Cardiac muscle cell (in vitro differentiated cells and primary cell): Measurements from ENCODE around the gene SKI. TPM values are rescaled to one million over a fixed set of nuclear protein-coding genes. Genes with fewer than 3 reads are reported as not detected.

Experiments used
- DNase-seq, 2 donors: peaks; one replicate each; pipeline versions ENCODE4 v3.0.0 to v3.0.0-alpha.2; 2010 to 2017; ENCODE audit warnings: low read depth in 1 of 2, low spot score in 1 of 2
- H3K27ac ChIP-seq: fragments of 200-600 bp; sonication (generic); 2 replicates; pipeline ENCODE4 v1.5.1; 2016
- H3K27me3 ChIP-seq: fragments of 200-600 bp; sonication (generic); 2 replicates; pipeline ENCODE4 v1.6.0; 2016; ENCODE audit warnings: control low read depth
- H3K36me3 ChIP-seq: fragments of 200-600 bp; sonication (generic); 2 replicates; pipeline ENCODE4 v1.5.1; 2016; ENCODE audit warnings: control low read depth
- H3K4me1 ChIP-seq: fragments of 200-600 bp; sonication (generic); 2 replicates; pipeline ENCODE4 v1.8.1; 2017; ENCODE audit warnings: low read depth, mild to moderate bottlenecking, mixed run types
- H3K4me3 ChIP-seq: fragments of 200-600 bp; sonication (generic); 2 replicates; pipeline ENCODE4 v1.5.1; 2016; ENCODE audit warnings: mild to moderate bottlenecking
- H3K9me3 ChIP-seq: fragments of 200-600 bp; sonication (generic); 2 replicates; pipeline ENCODE4 v1.5.1; 2017; ENCODE audit warnings: low read depth, mild to moderate bottlenecking, control low read depth
- CTCF ChIP-seq: IDR thresholded peaks from 2 replicates; pipeline ENCODE4 v1.5.1; 2012; ENCODE audit warnings: low read depth, mild to moderate bottlenecking, low read length
- polyA plus RNA-seq: library from polyadenylated mRNA; unstranded; fragments of >200 nt; fragmentation: Nextera tagmentation; extraction: Ambion mirVana; gene quantifications from 2 replicates; pipeline ENCODE4 v1.2.1, GENCODE V29; 2016
- total RNA-seq: library from RNA; depleted of rRNA; stranded (reverse); fragments of >200 nt; gene quantifications from 2 replicates; pipeline ENCODE4 v1.2.3, GENCODE V29; 2016

The SKI gene
- total and polyA plus RNA-seq, 2 experiments from 2014 or later, result 2.7 to 31.9 TPM

GRCh38 chr1:2320006-2320405 lies 91.9 kb downstream of the SKI start:
- no peak overlapping the region for H3K4me3 ChIP-seq
- H3K27ac ChIP-seq, result no peak overlapping the region
- H3K36me3 ChIP-seq, result no peaks in the 10 kb centered on the region
- peaks cover 32% of the 10 kb centered on the region for H3K4me1 ChIP-seq
- peaks cover 3% of the 10 kb centered on the region for H3K27me3 ChIP-seq
- TF ChIP-seq CTCF, result no peak
- H3K9me3 ChIP-seq, result no peaks in the 10 kb centered on the region
- DNase-seq, result no peak

GRCh38 chr1:2320760-2321667 lies 92.9 kb downstream of the SKI start:
- Histone ChIP-seq H3K9me3 (no peaks in the 10 kb centered on the region), H3K36me3 (no peaks in the 10 kb centered on the region), H3K27ac (no peak overlapping the region), H3K4me3 (no peak overlapping the region), H3K4me1 (peaks cover 25% of the 10 kb centered on the region), H3K27me3 (peaks cover 3% of the 10 kb centered on the region)
- TF ChIP-seq CTCF, result no peak
- no peak for DNase-seq

- no peaks in the 10 kb centered on the region for H3K36me3 ChIP-seq
- peak; percentile 71 to 97 for DNase-seq
- H3K27me3 ChIP-seq, result peaks cover 3% of the 10 kb centered on the region
- peak overlapping the region; percentile 80 for H3K27ac ChIP-seq
- no peaks in the 10 kb centered on the region for H3K9me3 ChIP-seq
- TF ChIP-seq CTCF, result peak; percentile 13
- H3K4me3 ChIP-seq, result no peak overlapping the region
- peaks cover 13% of the 10 kb centered on the region for H3K4me1 ChIP-seq
These were observed 94.0 kb downstream of the SKI start for GRCh38 chr1:2322065-2322571.

GRCh38 chr1:2322581-2323211 lies 94.6 kb downstream of the SKI start:
- Histone ChIP-seq H3K27ac (peak overlapping the region; percentile 80), H3K4me1 (peaks cover 11% of the 10 kb centered on the region), H3K9me3 (no peaks in the 10 kb centered on the region), H3K27me3 (peaks cover 3% of the 10 kb centered on the region), H3K4me3 (no peak overlapping the region), H3K36me3 (no peaks in the 10 kb centered on the region)
- TF ChIP-seq CTCF, result no peak
- DNase-seq, result no peak

- Histone ChIP-seq H3K36me3 (no peaks in the 10 kb centered on the region), H3K4me3 (no peak overlapping the region), H3K27me3 (peaks cover 3% of the 10 kb centered on the region), H3K27ac (no peak overlapping the region), H3K4me1 (peaks cover 11% of the 10 kb centered on the region), H3K9me3 (no peaks in the 10 kb centered on the region)
- no peak for TF ChIP-seq CTCF
- DNase-seq, result no peak
These were observed 95.4 kb downstream of the SKI start for GRCh38 chr1:2323451-2323974.
